Measurements from ENCODE around the gene MCCC1. TPM values are rescaled to one million over a fixed set of nuclear protein-coding genes. Genes with fewer than 3 reads are reported as not detected.

MCCC1 gene
- total RNA-seq, 3 donors from 2014 or later: 42.3 to 70.2 (median 47.6) TPM

GRCh38 chr3:183064475-183064874 lies 34.8 kb downstream of the MCCC1 start:
- TF ChIP-seq POLR2A (IDR thresholded peaks at IDR 0.05): no peak
- no peak for TF ChIP-seq POLR2AphosphoS5 (IDR thresholded peaks at IDR 0.05)
- no peak for TF ChIP-seq CTCF (IDR thresholded peaks at IDR 0.05)
- Histone ChIP-seq H3K4me3 (no peak overlapping the region), H3K27me3 (no peaks in the 10 kb centered on the region), H3K4me1 (no peaks in the 10 kb centered on the region), H3K27ac (no peak overlapping the region), H3K9me3 (no peaks in the 10 kb centered on the region), H3K36me3 (no peaks in the 10 kb centered on the region)
- DNase-seq (ENCODE audit: low spot score in 2 of 2): no peak
- intact Hi-C loops (cut with DNase I; ENCODE audit: low total_unique reads): no loop called here

GRCh38 chr3:183061391-183062172 lies 37.7 kb downstream of the MCCC1 start:
- DNase-seq (ENCODE audit: low spot score in 2 of 2): no peak
- H3K27ac ChIP-seq: no peak overlapping the region
- intact Hi-C loops (cut with DNase I; ENCODE audit: low total_unique reads): no loop called here
- no peaks in the 10 kb centered on the region for H3K4me1 ChIP-seq
- no peaks in the 10 kb centered on the region for H3K27me3 ChIP-seq
- no peak for TF ChIP-seq POLR2AphosphoS5 (IDR thresholded peaks at IDR 0.05)
- no peak for TF ChIP-seq CTCF (IDR thresholded peaks at IDR 0.05)
- no peak for TF ChIP-seq POLR2A (IDR thresholded peaks at IDR 0.05)
- H3K4me3 ChIP-seq: no peak overlapping the region
- no peaks in the 10 kb centered on the region for H3K36me3 ChIP-seq
- H3K9me3 ChIP-seq: no peaks in the 10 kb centered on the region

- TF ChIP-seq POLR2A (IDR thresholded peaks at IDR 0.05): no peak
- TF ChIP-seq POLR2AphosphoS5 (IDR thresholded peaks at IDR 0.05): no peak
- no peak for TF ChIP-seq CTCF (IDR thresholded peaks at IDR 0.05)
- Histone ChIP-seq H3K27me3 (no peaks in the 10 kb centered on the region), H3K4me1 (no peaks in the 10 kb centered on the region)
These were observed 40.9 kb downstream of the MCCC1 start for GRCh38 chr3:183058351-183058750.

DNA sequence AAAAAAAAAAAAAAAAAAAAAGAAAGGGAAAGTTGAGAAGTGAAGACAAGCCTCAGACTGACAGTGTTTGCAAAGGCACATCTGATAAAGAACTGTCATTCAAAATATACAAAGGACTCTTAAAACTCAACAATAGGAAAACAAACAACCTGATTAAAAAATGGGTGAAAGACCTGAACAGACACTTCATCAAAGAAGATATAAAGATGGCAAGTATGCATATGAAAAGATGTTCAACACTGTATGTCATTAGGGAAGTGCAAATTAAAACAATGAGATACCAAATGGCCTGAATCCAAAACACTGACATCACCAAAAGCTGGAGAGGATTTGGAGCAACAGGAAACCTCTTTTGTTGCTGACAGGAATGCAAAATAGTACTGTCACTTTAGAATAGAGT lies 48.6 kb downstream of the MCCC1 start:
- intact Hi-C loops (cut with DNase I; ENCODE audit: low total_unique reads): no loop called here
- H3K4me1 ChIP-seq: no peaks in the 10 kb centered on the region
- H3K27me3 ChIP-seq: no peaks in the 10 kb centered on the region
- peaks cover 5% of the 10 kb centered on the region for H3K36me3 ChIP-seq
- DNase-seq (ENCODE audit: low spot score in 2 of 2): no peak
- no peak overlapping the region for H3K27ac ChIP-seq
- no peaks in the 10 kb centered on the region for H3K9me3 ChIP-seq
- no peak for TF ChIP-seq CTCF (IDR thresholded peaks at IDR 0.05)
- TF ChIP-seq POLR2AphosphoS5 (IDR thresholded peaks at IDR 0.05): no peak
- TF ChIP-seq POLR2A (IDR thresholded peaks at IDR 0.05): no peak
- H3K4me3 ChIP-seq: no peak overlapping the region

More at GRCh38 chr3:183058351-183058750, 40.9 kb downstream of the MCCC1 start:
- Histone ChIP-seq H3K4me3 (no peak overlapping the region), H3K27ac (no peak overlapping the region), H3K36me3 (no peaks in the 10 kb centered on the region), H3K9me3 (no peaks in the 10 kb centered on the region)
- DNase-seq (ENCODE audit: low spot score in 2 of 2): no peak
- intact Hi-C loops (cut with DNase I; ENCODE audit: low total_unique reads): no loop called here

GRCh38 chr3:183046883-183047282 lies 52.4 kb downstream of the MCCC1 start:
- intact Hi-C loops (cut with DNase I; ENCODE audit: low total_unique reads): no loop called here
- no peak overlapping the region for H3K27ac ChIP-seq
- H3K4me1 ChIP-seq: no peaks in the 10 kb centered on the region
- H3K4me3 ChIP-seq: no peak overlapping the region
- TF ChIP-seq POLR2AphosphoS5 (IDR thresholded peaks at IDR 0.05) (no peak), CTCF (IDR thresholded peaks at IDR 0.05) (no peak), POLR2A (IDR thresholded peaks at IDR 0.05) (no peak)
- no peak for DNase-seq (ENCODE audit: low spot score in 2 of 2)
- H3K9me3 ChIP-seq: no peaks in the 10 kb centered on the region
- H3K27me3 ChIP-seq: no peaks in the 10 kb centered on the region
- peaks cover 5% of the 10 kb centered on the region for H3K36me3 ChIP-seq
